Hepatocyte (in vitro differentiated cells): ENCODE results near the gene NUP210L.

Experiments used
- CTCF ChIP-seq: fragments of 200-600 bp; sonication (generic); IDR thresholded peaks from 2 replicates; pipeline ENCODE4 v1.5.1; 2016; ENCODE audit warnings: antibody characterized with exemption, mild to moderate bottlenecking; ENCODE audit not compliant: poor library complexity
- EZH2 ChIP-seq: fragments of 200-600 bp; sonication (generic); IDR thresholded peaks from 2 replicates; pipeline ENCODE4 v1.6.1; 2016; ENCODE audit warnings: antibody characterized with exemption, mild to moderate bottlenecking, borderline replicate concordance
- EZH2phosphoT487 ChIP-seq: fragments of 200-600 bp; sonication (generic); IDR thresholded peaks from one replicate; pipeline ENCODE4 v1.6.1; 2018; ENCODE audit warnings: antibody characterized with exemption, mild to moderate bottlenecking, low read depth, moderate library complexity; ENCODE audit not compliant: unreplicated experiment, severe bottlenecking

- no peak for TF ChIP-seq CTCF
- no peak for TF ChIP-seq EZH2
- no peak for TF ChIP-seq EZH2phosphoT487
Observed at GRCh38 chr1:154095456-154096060, 59.3 kb downstream of the NUP210L start.
